Measurements from ENCODE around the gene GCK. TPM values are rescaled to one million over a fixed set of nuclear protein-coding genes. Genes with fewer than 3 reads are reported as not detected.

GCK gene
- total and polyA plus RNA-seq, 2 experiments from 2014 or later: 1.7 to 2.5 TPM

DNA sequence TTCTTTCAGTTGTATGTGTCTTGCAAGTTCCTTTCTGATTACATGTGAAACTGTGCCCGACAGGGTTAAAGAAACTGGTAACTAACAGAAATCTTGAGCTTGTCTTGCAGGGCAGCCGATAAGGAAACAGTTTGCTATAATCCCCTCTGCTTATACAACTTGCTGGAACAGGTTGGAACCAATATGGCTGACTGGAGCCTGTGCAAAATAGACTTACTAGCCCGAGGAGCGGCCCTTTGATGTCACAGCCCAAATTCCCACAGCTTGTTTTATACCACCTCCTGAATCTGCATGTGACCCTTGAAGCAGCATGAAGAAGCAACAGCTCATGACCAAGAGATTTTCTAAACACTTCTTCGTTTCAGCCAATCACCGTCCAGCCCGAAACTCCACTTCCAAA is 8.2 kb upstream of the GCK start:
- no peaks in the 10 kb centered on the region for H3K27me3 ChIP-seq
- H3K9me2 ChIP-seq (replicated peaks; ENCODE audit: insufficient read depth): no peaks in the 10 kb centered on the region
- no peaks in the 10 kb centered on the region for H3K36me3 ChIP-seq (replicated peaks; ENCODE audit: insufficient read depth, low read depth)
- no peak overlapping the region for H3K4me3 ChIP-seq
- peaks cover 6% of the 10 kb centered on the region for H3K4me1 ChIP-seq (ENCODE audit: insufficient read depth)
- DNase-seq (ENCODE audit: low spot score): no peak
- TF ChIP-seq, protein P1, sequence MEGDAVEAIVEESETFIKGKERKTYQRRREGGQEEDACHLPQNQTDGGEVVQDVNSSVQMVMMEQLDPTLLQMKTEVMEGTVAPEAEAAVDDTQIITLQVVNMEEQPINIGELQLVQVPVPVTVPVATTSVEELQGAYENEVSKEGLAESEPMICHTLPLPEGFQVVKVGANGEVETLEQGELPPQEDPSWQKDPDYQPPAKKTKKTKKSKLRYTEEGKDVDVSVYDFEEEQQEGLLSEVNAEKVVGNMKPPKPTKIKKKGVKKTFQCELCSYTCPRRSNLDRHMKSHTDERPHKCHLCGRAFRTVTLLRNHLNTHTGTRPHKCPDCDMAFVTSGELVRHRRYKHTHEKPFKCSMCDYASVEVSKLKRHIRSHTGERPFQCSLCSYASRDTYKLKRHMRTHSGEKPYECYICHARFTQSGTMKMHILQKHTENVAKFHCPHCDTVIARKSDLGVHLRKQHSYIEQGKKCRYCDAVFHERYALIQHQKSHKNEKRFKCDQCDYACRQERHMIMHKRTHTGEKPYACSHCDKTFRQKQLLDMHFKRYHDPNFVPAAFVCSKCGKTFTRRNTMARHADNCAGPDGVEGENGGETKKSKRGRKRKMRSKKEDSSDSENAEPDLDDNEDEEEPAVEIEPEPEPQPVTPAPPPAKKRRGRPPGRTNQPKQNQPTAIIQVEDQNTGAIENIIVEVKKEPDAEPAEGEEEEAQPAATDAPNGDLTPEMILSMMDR (IDR thresholded peaks at IDR 0.05; ENCODE audit: poor library complexity): no peak
- TF ChIP-seq EZH2 (IDR thresholded peaks at IDR 0.05; ENCODE audit: borderline replicate concordance) (no peak), EZH2phosphoT487 (IDR thresholded peaks at IDR 0.05; ENCODE audit: low read depth, severe bottlenecking, unreplicated experiment) (no peak)
- H3K9me3 ChIP-seq (ENCODE audit: low read depth): no peaks in the 10 kb centered on the region
- H3K79me2 ChIP-seq: peaks cover 15% of the 10 kb centered on the region
- 78% methylated on average over 7 of the region's 7 CpGs for WGBS (ENCODE audit: low lambda C conversion rate, missing lambda C conversion rate)
- H3K27ac ChIP-seq: no peak overlapping the region
- no peak overlapping the region for H3K4me2 ChIP-seq
- H2AFZ ChIP-seq: no peak overlapping the region
- H4K20me1 ChIP-seq (ENCODE audit: insufficient read depth, poor library complexity, severe bottlenecking): peaks cover 9% of the 10 kb centered on the region

DNA sequence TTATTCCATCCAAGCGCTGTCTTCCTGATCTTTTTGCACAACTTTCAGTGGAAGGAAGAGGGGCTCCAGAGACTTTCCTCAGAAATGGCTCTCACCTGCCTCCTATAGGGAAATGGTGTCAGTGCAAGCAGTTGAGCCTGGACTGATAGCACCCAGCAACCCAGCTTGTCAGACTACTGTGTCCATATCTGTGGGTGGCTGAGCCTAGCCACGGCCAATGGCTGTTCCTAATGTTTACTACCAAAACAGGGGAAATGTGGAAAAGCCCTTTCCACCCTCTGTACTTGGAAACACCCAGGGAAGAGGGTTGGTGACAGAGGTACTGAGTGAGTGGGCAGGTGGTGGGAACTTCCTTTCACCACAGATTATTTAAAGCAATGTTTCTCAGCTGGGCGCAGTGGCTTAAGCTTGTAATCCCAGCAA is 7.2 kb upstream of the GCK start:
- Histone ChIP-seq H3K4me1 (ENCODE audit: insufficient read depth) (no peaks in the 10 kb centered on the region), H4K20me1 (ENCODE audit: insufficient read depth, poor library complexity, severe bottlenecking) (no peaks in the 10 kb centered on the region), H3K9me2 (replicated peaks; ENCODE audit: insufficient read depth) (no peaks in the 10 kb centered on the region), H3K27ac (no peak overlapping the region), H3K4me3 (no peak overlapping the region), H3K36me3 (replicated peaks; ENCODE audit: insufficient read depth, low read depth) (no peaks in the 10 kb centered on the region), H3K27me3 (no peaks in the 10 kb centered on the region), H3K79me2 (peaks cover 5% of the 10 kb centered on the region), H3K4me2 (no peak overlapping the region), H3K9me3 (ENCODE audit: low read depth) (no peaks in the 10 kb centered on the region), H2AFZ (no peak overlapping the region)
- peak; percentile 75 for DNase-seq (ENCODE audit: low spot score)
- TF ChIP-seq, protein P1 (IDR thresholded peaks at IDR 0.05; ENCODE audit: poor library complexity): peak; percentile 59
- no peak for TF ChIP-seq EZH2 (IDR thresholded peaks at IDR 0.05; ENCODE audit: borderline replicate concordance)
- WGBS (ENCODE audit: low lambda C conversion rate, missing lambda C conversion rate): 53% methylated on average over 3 of the region's 3 CpGs

DNA sequence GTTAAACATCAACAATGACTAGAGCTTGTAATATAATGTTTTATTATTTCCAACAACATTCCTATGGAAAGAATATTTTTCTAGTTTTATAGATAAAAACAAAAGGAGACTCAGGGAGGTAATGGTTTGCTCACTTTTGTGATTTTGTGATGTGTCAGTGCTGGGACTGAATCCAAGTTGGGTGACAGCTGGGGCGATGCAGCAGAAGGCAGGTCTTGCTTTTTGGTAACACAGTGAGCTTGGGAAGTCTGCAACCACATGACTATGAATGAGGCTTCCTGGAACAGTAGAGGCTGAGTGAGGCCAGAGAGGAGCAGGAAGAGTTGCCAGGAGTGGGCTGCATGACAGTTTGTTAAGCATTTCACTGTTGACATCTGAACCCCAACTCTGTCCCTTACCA is 6.7 kb upstream of the GCK start:
- no peaks in the 10 kb centered on the region for H3K9me3 ChIP-seq (ENCODE audit: low read depth)

More for the DNA sequence above, 6.7 kb upstream of the GCK start:
- Histone ChIP-seq H3K27ac (no peak overlapping the region), H3K36me3 (replicated peaks; ENCODE audit: insufficient read depth, low read depth) (no peaks in the 10 kb centered on the region), H3K4me3 (no peak overlapping the region), H2AFZ (no peak overlapping the region), H3K4me2 (no peak overlapping the region), H3K4me1 (ENCODE audit: insufficient read depth) (no peaks in the 10 kb centered on the region), H3K27me3 (no peaks in the 10 kb centered on the region), H3K9me2 (replicated peaks; ENCODE audit: insufficient read depth) (no peaks in the 10 kb centered on the region), H3K79me2 (no peaks in the 10 kb centered on the region), H4K20me1 (ENCODE audit: insufficient read depth, poor library complexity, severe bottlenecking) (no peaks in the 10 kb centered on the region)
- DNase-seq (ENCODE audit: low spot score): no peak
- 83% methylated on average over 1 of the region's 1 CpG for WGBS (ENCODE audit: low lambda C conversion rate, missing lambda C conversion rate)
- TF ChIP-seq EZH2phosphoT487 (IDR thresholded peaks at IDR 0.05; ENCODE audit: low read depth, severe bottlenecking, unreplicated experiment) (no peak), EZH2 (IDR thresholded peaks at IDR 0.05; ENCODE audit: borderline replicate concordance) (no peak)
- TF ChIP-seq, protein P1 (IDR thresholded peaks at IDR 0.05; ENCODE audit: poor library complexity): no peak
